ENCODE measurements around the gene ZNF488.

The ZNF488 gene

GRCh38 chr10:47368431-47369180, 15.5 kb downstream of the ZNF488 start:
- H3K4me1 ChIP-seq (ENCODE audit: insufficient read depth, low read length), result no peaks in the 10 kb centered on the region
- no peaks in the 10 kb centered on the region for H3K9me3 ChIP-seq (ENCODE audit: low read length)
- no peak overlapping the region for H3K27ac ChIP-seq (ENCODE audit: low read depth, low read length)
- H3K36me3 ChIP-seq (ENCODE audit: insufficient read depth, low read length), result no peaks in the 10 kb centered on the region
- no peaks in the 10 kb centered on the region for H3K27me3 ChIP-seq (ENCODE audit: control insufficient read depth in 1 of 2, insufficient read depth in 2 of 2, low read length in 2 of 2)
- H3K9ac ChIP-seq (ENCODE audit: low read length), result no peak overlapping the region
- H3K4me3 ChIP-seq (ENCODE audit: low read depth in 1 of 2, low read length in 2 of 2), result no peak overlapping the region

- Histone ChIP-seq H3K27me3 (ENCODE audit: control insufficient read depth in 1 of 2, insufficient read depth in 2 of 2, low read length in 2 of 2) (no peaks in the 10 kb centered on the region), H3K4me1 (ENCODE audit: insufficient read depth, low read length) (no peaks in the 10 kb centered on the region), H3K27ac (ENCODE audit: low read depth, low read length) (no peak overlapping the region), H3K9me3 (ENCODE audit: low read length) (no peaks in the 10 kb centered on the region), H3K36me3 (ENCODE audit: insufficient read depth, low read length) (no peaks in the 10 kb centered on the region), H3K4me3 (ENCODE audit: low read depth in 1 of 2, low read length in 2 of 2) (no peak overlapping the region), H3K9ac (ENCODE audit: low read length) (no peak overlapping the region)
Measured at GRCh38 chr10:47367646-47368045, 16.4 kb downstream of the ZNF488 start.

DNA sequence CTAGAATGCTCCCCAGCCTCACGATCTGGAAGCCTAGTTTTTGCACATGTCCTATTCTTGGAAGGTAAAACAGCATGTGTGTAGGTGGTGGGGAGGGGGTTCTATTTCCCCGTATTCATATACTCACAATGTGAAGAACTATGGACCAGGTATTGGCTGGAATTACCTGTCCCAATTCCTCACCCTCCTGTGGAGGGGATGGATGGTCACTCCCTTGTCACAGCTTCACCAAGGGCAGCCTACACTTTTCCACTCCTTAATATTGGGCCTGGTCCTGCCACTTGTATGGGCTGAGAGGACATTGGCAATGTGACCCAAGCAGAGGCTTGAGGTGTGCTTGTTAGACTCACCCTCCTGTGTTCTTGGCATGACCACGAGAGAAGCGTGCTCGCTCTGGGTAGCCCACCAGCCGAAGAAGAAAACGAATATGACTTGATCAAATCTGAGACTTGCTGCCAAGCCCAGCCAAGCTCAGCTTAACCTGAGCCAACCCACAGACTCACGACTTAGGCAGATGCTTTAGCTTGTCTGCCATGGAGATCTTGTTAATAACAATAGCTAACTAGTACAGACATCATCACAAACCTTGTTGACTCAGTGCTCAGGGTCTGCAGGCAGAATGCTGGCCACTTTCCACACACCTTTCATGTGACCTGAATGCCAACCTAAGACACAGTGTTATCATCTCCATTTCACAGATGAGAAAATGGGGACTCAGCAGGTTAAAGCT, 17.2 kb downstream of the ZNF488 start:
- Histone ChIP-seq H3K36me3 (ENCODE audit: insufficient read depth, low read length) (no peaks in the 10 kb centered on the region), H3K27me3 (ENCODE audit: control insufficient read depth in 1 of 2, insufficient read depth in 2 of 2, low read length in 2 of 2) (no peaks in the 10 kb centered on the region), H3K27ac (ENCODE audit: low read depth, low read length) (no peak overlapping the region), H3K9me3 (ENCODE audit: low read length) (no peaks in the 10 kb centered on the region), H3K4me3 (ENCODE audit: low read depth in 1 of 2, low read length in 2 of 2) (no peak overlapping the region), H3K4me1 (ENCODE audit: insufficient read depth, low read length) (no peaks in the 10 kb centered on the region), H3K9ac (ENCODE audit: low read length) (no peak overlapping the region)

GRCh38 chr10:47366181-47366631, 17.9 kb downstream of the ZNF488 start:
- Histone ChIP-seq H3K36me3 (ENCODE audit: insufficient read depth, low read length) (no peaks in the 10 kb centered on the region), H3K27me3 (ENCODE audit: control insufficient read depth in 1 of 2, insufficient read depth in 2 of 2, low read length in 2 of 2) (no peaks in the 10 kb centered on the region), H3K4me1 (ENCODE audit: insufficient read depth, low read length) (no peaks in the 10 kb centered on the region), H3K27ac (ENCODE audit: low read depth, low read length) (no peak overlapping the region), H3K9me3 (ENCODE audit: low read length) (no peaks in the 10 kb centered on the region), H3K9ac (ENCODE audit: low read length) (no peak overlapping the region), H3K4me3 (ENCODE audit: low read depth in 1 of 2, low read length in 2 of 2) (no peak overlapping the region)

GRCh38 chr10:47365431-47366180, 18.5 kb downstream of the ZNF488 start:
- Histone ChIP-seq H3K4me1 (ENCODE audit: insufficient read depth, low read length) (no peaks in the 10 kb centered on the region), H3K4me3 (ENCODE audit: low read depth in 1 of 2, low read length in 2 of 2) (no peak overlapping the region), H3K27me3 (ENCODE audit: control insufficient read depth in 1 of 2, insufficient read depth in 2 of 2, low read length in 2 of 2) (no peaks in the 10 kb centered on the region), H3K36me3 (ENCODE audit: insufficient read depth, low read length) (no peaks in the 10 kb centered on the region), H3K9ac (ENCODE audit: low read length) (no peak overlapping the region), H3K27ac (ENCODE audit: low read depth, low read length) (no peak overlapping the region), H3K9me3 (ENCODE audit: low read length) (no peaks in the 10 kb centered on the region)

GRCh38 chr10:47364911-47365310, 19.2 kb downstream of the ZNF488 start:
- no peaks in the 10 kb centered on the region for H3K9me3 ChIP-seq (ENCODE audit: low read length)
- no peaks in the 10 kb centered on the region for H3K4me1 ChIP-seq (ENCODE audit: insufficient read depth, low read length)
- no peak overlapping the region for H3K27ac ChIP-seq (ENCODE audit: low read depth, low read length)
- no peaks in the 10 kb centered on the region for H3K27me3 ChIP-seq (ENCODE audit: control insufficient read depth in 1 of 2, insufficient read depth in 2 of 2, low read length in 2 of 2)
- H3K9ac ChIP-seq (ENCODE audit: low read length), result no peak overlapping the region
- H3K36me3 ChIP-seq (ENCODE audit: insufficient read depth, low read length), result no peaks in the 10 kb centered on the region
- no peak overlapping the region for H3K4me3 ChIP-seq (ENCODE audit: low read depth in 1 of 2, low read length in 2 of 2)

- Histone ChIP-seq H3K27ac (ENCODE audit: low read depth, low read length) (no peak overlapping the region), H3K9ac (ENCODE audit: low read length) (no peak overlapping the region), H3K4me3 (ENCODE audit: low read depth in 1 of 2, low read length in 2 of 2) (no peak overlapping the region), H3K36me3 (ENCODE audit: insufficient read depth, low read length) (no peaks in the 10 kb centered on the region), H3K27me3 (ENCODE audit: control insufficient read depth in 1 of 2, insufficient read depth in 2 of 2, low read length in 2 of 2) (no peaks in the 10 kb centered on the region), H3K9me3 (ENCODE audit: low read length) (no peaks in the 10 kb centered on the region), H3K4me1 (ENCODE audit: insufficient read depth, low read length) (no peaks in the 10 kb centered on the region)
Measured at GRCh38 chr10:47364366-47364765, 19.7 kb downstream of the ZNF488 start.

GRCh38 chr10:47363781-47364180, 20.3 kb downstream of the ZNF488 start:
- H3K36me3 ChIP-seq (ENCODE audit: insufficient read depth, low read length), result no peaks in the 10 kb centered on the region
- H3K9me3 ChIP-seq (ENCODE audit: low read length), result no peaks in the 10 kb centered on the region
- no peak overlapping the region for H3K9ac ChIP-seq (ENCODE audit: low read length)
- H3K27ac ChIP-seq (ENCODE audit: low read depth, low read length), result no peak overlapping the region
- no peak overlapping the region for H3K4me3 ChIP-seq (ENCODE audit: low read depth in 1 of 2, low read length in 2 of 2)
- no peaks in the 10 kb centered on the region for H3K4me1 ChIP-seq (ENCODE audit: insufficient read depth, low read length)
- H3K27me3 ChIP-seq (ENCODE audit: control insufficient read depth in 1 of 2, insufficient read depth in 2 of 2, low read length in 2 of 2), result no peaks in the 10 kb centered on the region

GRCh38 chr10:47362199-47362598, 21.9 kb downstream of the ZNF488 start:
- no peaks in the 10 kb centered on the region for H3K9me3 ChIP-seq (ENCODE audit: low read length)
- H3K27me3 ChIP-seq (ENCODE audit: control insufficient read depth in 1 of 2, insufficient read depth in 2 of 2, low read length in 2 of 2), result no peaks in the 10 kb centered on the region
- no peaks in the 10 kb centered on the region for H3K36me3 ChIP-seq (ENCODE audit: insufficient read depth, low read length)
- H3K4me1 ChIP-seq (ENCODE audit: insufficient read depth, low read length), result no peaks in the 10 kb centered on the region
- no peak overlapping the region for H3K9ac ChIP-seq (ENCODE audit: low read length)
- no peak overlapping the region for H3K4me3 ChIP-seq (ENCODE audit: low read depth in 1 of 2, low read length in 2 of 2)
- no peak overlapping the region for H3K27ac ChIP-seq (ENCODE audit: low read depth, low read length)

DNA sequence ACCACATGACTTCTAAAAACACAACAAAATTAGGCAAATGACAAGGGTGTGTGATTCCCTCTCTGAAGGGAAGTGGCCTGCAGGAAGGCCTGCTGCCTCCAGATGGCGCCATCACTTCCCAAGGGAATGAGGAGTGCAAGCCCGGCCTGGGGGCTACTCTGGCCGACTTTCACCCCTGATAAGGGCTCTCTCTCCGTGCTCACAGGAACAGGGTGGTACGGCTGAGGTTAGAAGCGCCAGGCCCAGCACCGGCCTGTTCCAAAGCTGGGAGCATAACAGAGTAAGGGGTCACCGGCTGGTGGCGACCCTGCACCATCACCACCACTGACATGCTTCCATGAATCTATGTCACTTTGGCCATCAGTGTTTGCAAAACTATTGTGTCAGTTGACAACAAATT, 22.8 kb downstream of the ZNF488 start:
- Histone ChIP-seq H3K4me3 (ENCODE audit: low read depth in 1 of 2, low read length in 2 of 2) (no peak overlapping the region), H3K9me3 (ENCODE audit: low read length) (no peaks in the 10 kb centered on the region), H3K36me3 (ENCODE audit: insufficient read depth, low read length) (no peaks in the 10 kb centered on the region), H3K27ac (ENCODE audit: low read depth, low read length) (no peak overlapping the region), H3K4me1 (ENCODE audit: insufficient read depth, low read length) (no peaks in the 10 kb centered on the region), H3K27me3 (ENCODE audit: control insufficient read depth in 1 of 2, insufficient read depth in 2 of 2, low read length in 2 of 2) (no peaks in the 10 kb centered on the region), H3K9ac (ENCODE audit: low read length) (no peak overlapping the region)

GRCh38 chr10:47360419-47361040, 23.6 kb downstream of the ZNF488 start:
- Histone ChIP-seq H3K9me3 (ENCODE audit: low read length) (no peaks in the 10 kb centered on the region), H3K4me3 (ENCODE audit: low read depth in 1 of 2, low read length in 2 of 2) (no peak overlapping the region), H3K9ac (ENCODE audit: low read length) (no peak overlapping the region), H3K27ac (ENCODE audit: low read depth, low read length) (no peak overlapping the region), H3K36me3 (ENCODE audit: insufficient read depth, low read length) (no peaks in the 10 kb centered on the region), H3K27me3 (ENCODE audit: control insufficient read depth in 1 of 2, insufficient read depth in 2 of 2, low read length in 2 of 2) (no peaks in the 10 kb centered on the region), H3K4me1 (ENCODE audit: insufficient read depth, low read length) (no peaks in the 10 kb centered on the region)
